TTC549 (cell line): Measurements from ENCODE around the gene SSBP3.

ENCODE experiments used
- FAIRE-seq: peaks from 2 replicates; lab custom pipeline; 2012; peaks lifted over from hg19 to GRCh38; lab: Jason Lieb, UNC

The SSBP3 gene

DNA sequence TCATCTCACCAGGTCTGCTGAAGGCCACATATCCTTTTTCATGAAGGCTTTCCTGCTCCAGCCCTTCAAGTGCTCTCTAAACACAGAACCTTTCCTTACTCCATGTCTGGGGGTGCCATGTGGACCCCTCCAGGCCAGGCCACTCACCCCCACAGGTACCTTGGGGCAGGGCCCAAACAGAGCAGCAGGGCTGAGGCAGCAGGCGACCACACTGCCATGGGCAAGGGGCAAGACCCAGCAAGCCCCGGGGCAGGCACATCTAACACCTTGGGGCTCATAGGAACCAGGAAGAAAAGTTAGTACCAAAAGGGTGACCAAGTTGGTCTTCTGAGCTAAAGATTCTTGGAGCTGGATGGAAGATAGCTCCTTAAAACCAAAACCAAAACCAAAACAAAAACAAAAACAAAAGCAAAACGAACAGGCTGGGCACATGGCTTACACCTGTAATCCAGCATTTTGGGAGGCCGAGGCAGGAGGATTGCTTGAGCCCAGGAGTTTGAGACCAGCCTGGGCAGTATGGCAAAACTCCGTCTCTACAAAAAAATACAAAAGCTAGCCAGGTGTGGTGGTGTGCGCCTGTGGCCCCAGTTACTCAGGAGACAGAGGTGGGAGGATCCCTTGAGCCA is 142.5 kb downstream of the SSBP3 start:
- no peak for FAIRE-seq

DNA sequence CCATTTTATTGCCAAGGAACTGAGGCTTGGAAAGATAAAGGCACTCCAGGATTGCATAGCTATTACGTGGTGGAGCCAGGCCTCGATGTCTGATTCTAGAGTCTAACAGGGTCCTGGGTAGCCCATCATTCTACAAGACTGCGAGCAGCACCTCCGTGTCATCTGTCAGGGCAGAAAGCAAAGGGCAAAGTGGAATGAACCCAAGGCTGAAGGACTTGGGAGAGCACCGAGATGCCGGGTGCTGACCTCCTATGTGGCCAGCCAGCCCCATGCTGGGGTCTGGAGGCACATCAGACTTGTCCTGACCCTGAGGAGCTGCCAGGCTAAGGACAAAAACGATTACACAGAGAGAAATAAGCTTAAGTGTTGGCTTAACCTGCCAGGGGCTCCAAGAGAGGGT is 143.9 kb downstream of the SSBP3 start:
- FAIRE-seq: no peak

DNA sequence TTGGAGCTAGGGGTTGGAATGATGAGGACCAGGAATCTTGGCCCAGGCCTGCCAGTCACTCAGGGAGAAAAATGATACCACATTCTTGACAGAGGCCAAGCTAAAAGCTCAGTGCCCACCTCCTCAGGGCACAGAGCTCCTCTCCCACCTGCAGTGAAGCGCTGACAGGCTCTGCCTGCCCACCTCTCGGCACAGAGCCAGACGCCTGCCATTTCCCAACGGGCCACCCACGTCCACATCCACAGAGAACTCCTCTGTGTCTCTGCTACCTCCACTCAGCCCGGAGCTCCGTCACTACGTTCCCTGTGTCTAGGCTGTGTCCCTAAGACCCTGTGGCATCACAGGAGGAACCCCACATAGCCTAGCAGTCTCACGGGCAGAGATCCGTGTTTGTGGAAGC is 145.4 kb downstream of the SSBP3 start:
- FAIRE-seq: no peak

DNA sequence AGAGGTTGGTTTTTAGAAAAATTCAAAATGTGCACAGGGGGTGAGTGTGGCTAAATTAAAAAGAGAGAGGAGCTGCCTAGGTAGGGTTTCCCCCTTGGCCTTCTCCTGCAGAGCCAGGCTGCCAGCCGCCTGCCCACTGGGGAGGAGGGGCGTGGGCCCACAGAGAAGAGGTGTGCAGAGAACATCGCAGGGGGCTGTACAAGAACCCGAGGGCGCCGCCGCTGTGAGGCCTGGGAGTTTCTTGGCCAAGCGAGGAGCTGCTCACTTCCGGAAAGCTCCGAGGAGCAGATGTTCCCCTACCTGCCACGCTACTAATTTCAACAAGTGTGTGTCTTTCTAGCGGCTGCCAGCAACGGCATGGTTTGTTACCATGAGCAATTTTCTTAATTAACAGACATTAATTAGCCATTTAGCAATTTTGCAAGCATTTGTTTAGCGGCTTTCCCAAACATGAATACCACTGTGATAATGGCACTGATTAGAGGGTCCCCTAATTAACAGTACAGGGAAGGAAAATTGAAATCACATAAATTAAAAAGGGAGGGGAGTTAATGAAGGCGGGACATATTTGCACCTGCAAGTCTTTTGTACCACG is 146.6 kb downstream of the SSBP3 start:
- no peak for FAIRE-seq

DNA sequence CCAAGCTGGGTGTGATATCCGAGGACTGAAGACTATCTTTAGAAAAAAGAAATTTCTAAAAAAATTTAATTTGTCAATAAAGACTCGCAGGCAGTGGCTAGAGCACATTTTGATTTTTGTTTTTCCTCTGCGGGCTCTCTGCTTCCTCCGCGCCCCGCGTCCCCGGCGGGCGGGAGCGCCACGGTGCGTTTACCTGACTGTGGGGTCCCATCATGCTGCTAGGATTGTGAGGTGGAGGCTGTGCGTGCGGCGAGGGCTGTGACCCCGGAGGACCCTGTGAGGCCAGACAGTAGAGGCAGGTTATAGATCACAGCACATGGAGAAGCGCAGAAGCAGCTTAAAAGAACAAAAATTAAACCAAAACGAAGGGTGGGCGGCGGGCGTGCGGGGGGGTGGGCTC is 148.3 kb downstream of the SSBP3 start:
- FAIRE-seq: no peak

DNA sequence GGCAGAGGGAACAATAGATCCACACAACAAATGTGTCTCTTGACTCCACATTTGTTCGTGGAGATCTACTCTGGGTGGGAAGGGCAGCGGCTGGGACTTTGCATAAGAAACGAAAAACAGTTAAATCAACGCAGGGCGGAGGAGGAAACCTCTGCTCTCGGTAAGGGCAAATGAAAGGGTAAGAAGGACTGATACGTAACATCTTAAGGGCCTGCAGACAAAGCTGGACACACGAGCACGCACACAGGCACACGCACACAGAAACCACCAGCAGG is 148.9 kb downstream of the SSBP3 start:
- no peak for FAIRE-seq

DNA sequence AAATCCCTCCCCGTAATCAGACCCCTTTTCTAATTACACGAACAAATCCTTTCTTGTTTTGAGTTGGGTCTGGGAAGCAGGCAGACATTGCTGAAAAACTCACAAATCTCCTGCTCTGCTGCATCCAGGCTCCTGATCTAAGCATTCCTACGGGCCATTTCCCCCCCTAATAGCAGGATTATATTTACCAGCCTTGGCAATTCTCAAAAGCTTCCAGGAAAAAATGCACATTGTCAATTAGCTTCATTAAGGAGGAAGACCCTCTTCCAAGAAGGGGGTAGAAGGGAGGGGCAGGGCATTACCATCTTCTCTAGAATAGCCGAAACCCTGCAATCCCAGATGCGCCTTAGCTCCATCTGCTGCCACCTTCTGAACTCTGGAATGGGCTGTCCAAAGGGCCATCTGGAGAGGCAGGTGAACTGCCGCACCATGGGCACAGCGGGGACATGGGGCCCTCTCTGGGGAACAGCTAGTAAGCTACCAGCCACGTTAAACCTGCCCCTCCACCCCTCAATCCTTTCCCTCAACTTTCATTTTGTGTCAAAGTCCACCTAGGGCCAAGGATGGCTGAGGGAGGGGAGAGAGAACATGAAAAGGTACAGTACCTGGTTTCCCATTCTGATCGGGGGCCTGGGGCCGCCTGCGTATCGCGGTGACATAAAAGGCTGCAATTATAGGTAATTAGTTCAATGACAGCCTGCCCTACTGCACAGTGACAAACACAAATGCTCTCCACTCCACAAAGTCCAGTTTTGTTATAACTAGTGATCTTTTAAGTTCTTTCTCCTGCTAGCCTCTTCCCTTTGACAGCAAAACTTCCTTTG is 149.5 kb downstream of the SSBP3 start:
- no peak for FAIRE-seq

DNA sequence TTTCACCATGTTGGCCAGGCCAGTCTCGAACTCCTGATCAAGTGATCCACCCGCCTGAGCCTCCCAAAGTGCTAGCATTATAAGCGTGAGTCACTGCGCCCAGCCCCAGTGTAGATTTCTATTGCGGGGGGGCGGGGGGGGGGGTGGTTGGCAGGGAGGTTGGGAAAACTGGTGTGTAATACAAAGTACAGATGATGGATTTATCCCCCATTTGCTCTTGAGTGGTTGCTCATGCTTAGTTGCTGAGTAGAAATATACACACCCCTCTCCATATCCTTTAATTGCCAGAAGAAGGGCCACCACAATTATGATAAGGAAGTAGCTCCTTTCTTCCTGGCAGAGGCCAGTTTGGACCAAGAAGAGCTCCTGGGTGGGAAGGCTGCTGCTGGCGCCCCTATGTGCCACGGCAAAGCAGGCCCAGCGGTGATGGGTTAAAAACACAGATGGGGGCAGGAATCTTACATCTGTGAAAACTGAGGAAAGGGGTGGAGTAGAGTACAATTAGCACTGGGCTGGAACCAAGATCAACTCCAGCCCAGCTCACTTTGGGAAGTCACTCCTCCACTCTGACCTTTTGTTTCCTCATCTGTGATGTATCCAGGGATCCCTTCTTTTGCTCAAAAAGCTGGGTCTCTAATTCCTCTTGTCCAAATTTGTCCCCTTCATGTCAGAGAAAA is 151.0 kb downstream of the SSBP3 start:
- no peak for FAIRE-seq

DNA sequence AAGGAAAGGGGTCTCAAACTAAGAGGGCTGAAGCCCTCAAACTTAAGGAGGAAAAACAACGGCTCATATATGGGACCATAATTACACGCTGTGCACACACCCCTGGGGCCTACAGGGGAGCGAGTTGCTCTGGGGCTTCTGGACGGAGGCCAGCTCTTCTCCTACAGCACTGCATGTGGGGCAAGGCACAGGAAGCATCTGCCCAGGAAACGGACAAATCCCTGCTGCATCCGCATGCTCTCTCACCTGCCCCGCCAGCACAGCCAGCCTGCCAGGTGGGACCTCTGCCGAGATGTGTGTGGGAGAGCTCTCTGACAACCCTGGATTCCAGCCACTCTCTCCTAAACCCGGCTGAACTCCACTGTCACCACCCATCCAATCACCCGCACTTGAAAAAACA is 152.1 kb downstream of the SSBP3 start:
- FAIRE-seq: no peak

DNA sequence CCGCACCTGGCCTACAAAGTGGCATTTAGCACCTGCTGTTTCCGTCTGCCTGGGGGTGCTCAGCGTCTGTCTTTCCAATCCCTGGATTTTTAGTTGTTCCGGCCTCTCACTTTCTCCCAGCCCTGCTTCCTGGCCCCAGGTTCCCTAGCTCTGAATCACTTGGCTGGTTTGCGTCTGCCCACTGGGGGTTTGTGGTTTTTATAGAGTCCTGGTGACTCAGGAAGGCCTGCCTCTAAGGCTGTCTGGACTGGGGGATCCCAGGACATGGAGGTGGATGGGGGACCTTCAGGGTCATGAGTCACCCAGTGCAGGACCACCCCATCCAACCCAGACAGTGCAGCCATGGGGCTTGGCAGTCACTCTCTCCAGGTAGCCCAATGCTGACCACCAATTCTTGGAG is 152.7 kb downstream of the SSBP3 start:
- no peak for FAIRE-seq

DNA sequence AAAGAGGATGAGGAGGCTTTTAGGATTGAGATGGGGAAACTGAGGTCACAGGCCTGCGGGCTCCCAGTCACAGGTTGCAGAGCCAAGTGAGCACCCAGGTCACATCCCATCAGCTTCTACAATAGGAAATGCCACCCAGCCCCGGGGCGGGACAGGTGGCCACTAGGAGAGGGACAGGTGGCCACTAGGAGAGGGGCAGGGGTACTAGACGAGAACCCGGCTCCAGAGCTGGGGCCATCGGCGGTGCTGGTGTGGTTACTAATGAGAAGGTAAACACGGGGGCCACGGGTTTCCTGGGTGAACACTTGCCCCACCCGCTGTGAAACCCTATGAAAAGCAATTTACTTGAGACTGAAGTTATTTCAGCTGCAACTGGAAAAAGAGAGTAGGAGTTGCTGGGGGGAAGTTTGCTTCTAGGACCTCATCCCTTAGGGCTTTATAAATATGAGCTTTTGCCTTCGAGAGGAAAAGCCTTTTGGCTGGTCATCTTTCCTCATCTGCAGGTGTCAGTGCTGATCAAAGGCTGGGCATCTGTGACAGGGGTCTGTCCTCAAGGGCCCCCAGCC is 153.7 kb downstream of the SSBP3 start:
- no peak for FAIRE-seq

DNA sequence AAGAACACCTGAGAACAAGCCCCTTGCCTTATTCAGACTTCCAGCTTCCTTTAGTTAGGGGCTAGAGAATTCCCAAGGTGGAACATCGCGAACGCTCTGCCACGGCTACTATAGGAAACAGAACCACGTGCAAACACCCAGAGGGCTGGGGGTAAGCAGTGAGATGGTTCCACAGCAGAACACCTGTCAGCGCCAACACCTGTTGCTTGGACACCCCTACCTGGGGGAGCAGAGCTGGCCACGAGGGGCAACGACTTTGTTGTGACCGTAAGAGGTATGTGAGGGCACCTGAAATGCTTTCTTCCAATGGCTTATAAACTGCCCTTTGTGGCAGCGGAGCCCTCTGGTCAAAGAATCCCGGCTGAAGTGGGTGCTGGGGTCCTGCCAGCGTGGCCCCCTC is 155.5 kb downstream of the SSBP3 start:
- no peak for FAIRE-seq

DNA sequence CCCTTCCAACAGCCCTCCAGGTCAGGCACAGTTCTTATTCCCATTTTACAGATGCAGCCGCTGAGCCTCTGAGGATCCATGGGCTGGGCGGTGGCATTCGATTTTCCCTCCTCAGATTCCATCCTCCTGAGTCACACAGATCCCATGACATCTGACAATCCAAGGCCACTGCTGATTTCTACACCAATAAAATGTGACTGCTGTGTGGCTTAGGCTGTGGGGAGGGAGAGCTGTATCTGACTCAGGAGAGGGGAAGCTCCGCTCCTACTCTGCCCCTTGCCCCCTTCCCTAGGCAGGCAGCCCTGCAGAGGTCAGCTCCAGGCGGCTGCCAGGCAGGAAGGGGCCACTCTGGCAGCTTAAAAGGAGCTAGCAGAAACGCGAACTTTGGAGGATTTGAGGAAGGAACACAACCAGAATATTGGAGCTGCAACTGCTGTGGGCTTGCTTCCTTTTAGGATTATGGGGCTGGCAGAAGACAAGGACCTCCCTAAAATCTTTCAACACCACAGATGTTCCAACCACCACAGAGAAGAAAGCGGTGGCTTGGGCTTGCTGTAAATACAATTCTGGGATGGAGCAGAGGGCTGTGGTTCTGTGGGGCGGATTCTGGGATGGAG is 156.3 kb downstream of the SSBP3 start:
- FAIRE-seq: no peak

DNA sequence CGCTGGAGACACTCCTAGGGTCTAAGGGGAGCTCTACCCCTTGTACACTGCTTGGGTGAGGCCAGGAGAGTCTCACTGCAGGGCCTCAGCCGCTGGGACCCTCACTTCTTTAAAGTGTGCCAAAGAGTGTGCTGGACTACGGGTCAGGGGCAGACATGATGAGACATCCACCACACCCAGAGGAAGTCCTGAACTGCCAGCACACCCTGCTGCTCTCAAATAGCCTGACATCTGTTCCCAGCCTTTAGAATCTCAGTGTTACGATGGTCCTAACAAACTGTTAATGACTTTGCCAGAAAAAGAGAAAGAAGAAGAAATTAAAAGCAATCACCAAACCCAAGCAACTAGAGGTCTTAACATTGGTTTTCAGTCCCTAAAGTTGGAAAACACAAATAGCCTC is 157.2 kb downstream of the SSBP3 start:
- FAIRE-seq: no peak

DNA sequence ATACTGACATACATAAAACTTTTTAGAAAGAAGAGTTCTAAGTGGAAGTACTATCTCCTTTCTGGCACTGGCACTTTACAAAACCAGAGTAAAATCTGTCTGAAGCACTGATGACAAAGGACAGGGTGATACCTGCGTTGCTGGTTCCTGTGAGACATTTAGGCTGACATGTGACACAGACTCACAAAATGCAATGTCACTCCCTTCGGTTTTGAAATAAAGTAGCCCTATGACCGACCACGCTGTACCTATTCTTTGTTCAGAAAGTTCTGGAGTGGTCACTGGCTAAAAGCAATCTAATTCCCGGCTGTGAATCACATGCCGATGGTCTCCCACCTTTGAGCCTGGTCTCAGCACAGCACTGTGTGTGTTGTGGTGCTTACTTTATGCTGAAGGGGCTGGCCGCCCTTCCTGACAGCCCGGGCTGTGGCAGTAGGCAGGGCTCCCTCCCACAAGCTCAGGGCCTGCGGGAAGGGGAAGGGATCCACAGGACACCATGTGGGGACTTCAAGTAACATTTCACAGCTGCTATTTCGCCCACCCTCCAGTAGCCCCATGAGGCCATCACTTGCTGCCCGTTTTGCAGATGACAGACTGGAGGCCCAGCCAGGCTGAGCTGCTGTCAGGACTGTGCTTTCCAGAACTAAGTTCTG is 158.2 kb downstream of the SSBP3 start:
- no peak for FAIRE-seq

DNA sequence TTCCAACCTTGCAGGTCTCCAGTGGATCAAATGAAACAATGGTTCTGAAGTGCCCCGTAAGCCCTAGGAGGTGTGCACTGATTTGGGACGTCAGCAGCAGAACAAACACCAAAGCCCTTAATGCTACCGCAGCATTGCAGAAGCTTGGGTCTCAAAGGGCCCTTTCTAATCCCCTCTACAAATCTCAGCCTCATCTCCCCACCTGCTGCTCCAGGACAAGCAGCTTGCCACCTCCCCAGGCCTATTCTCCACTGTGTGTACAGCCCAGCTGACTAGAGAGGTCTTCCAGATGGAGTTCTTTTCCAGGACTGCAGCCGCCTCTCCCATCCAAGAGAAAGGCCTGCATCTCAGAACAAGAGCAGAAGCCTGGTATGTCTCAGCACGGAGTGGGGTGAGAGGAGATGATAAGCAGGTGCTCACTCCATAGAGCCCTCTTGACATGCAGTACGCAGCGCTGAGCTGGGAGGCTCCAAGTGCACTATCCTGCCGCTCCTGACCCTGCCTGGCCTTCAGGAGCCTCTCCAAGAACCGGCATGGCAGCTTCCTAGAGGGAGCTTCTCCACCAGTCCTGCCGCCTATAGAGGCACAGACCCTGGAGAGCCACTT is 160.0 kb downstream of the SSBP3 start:
- no peak for FAIRE-seq

DNA sequence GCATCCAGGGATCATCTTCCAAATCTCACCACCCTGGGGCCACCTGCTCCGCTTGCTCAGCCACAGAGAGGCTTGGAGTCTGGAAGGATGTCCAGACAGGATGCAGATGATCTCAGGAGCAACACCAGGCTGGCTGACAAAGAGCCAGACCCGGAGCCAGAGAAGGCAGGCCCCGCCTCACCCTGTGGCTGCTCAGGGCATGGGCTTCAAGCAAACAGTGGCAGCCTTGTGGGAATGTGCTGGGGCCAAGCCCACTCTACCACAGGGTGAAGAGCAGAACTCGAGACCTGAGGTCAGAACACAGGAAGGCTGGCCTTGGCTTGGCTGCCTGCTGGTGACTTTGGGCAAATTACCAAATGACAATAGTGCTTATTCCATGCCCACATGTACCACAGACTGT is 160.7 kb downstream of the SSBP3 start:
- FAIRE-seq: no peak

DNA sequence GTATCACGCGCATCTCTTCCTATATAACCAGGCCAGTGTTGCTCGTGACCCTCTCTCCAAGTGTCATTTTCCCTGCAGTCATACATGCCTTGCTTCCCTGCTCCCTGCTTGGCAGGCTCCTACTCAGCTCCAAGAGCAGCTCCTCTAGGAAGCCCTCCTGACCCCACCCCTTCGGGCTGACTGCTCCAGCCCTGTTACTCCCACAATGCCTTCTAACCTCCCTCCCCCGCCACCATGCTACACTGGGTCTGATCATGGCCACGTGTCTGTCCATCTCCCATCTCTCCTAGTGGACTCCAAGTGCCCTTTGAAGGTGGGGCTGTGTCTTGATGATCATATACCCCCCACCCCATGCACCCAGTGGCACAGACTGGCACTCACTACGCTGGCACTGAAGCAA is 161.5 kb downstream of the SSBP3 start:
- no peak for FAIRE-seq

DNA sequence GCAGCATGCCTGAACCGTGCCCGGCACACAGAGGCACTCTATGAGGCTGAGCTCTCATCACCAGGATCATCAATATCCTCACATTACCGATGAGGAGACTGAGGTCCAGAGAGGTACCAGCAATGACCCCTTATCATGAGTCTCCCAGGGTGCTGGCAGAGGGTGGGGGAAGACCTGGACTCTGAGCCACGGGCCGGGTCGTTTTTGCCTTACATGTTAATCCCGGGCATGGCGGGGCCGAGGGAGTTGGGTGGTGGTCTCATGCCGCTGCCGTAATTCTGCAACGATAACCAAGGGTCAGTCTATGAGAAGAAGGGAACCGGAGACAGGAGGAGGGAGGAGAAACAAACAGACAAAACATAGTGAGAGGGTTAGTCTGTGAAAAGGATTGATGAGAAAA is 163.2 kb downstream of the SSBP3 start:
- FAIRE-seq: no peak

DNA sequence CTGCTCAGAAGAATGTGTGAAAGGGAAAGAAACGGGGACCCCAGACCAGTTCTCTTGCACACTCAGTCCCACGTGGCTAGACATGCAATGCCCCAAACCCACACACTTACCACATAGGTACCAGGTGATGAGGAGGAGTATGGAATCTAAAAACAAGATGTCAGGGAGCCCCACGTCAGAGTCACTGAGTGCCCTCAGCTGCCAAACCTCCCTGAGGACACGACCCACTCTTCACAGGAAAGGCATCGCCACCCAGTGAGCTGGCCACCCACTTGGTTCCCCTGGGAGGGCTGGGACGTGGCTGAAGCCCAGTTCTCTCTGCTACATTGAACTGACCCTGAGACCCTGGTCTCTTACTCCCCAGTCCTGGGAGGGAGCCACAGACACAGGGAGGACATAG is 164.8 kb downstream of the SSBP3 start:
- no peak for FAIRE-seq

DNA sequence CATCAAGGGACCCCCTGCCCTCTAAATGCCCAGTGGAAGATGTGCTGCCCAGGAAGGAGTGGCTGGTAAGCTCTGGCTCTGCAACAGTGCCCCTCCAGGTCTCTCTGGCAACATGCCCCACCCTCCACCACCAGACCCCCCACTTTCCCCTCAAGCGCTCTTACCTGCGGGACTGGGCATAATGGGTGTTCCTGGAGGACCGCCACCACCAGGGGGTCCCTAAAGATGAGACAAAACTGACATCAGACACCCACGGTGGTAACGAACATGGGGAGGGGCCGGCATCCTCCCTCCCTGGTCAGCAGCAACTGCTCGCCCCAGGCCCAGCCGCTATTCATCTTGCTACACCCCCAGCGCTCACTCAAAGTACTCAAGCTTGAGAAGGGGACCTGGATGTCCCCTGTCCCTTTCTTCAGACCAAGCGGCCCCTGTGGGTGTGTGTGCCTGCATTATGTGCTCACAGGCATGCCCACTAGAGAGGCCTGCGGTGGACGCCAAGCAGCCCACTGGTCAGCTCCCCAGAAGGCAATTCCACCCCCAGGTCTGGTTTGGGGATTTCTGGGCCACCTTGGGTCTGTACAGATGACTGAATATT is 165.4 kb downstream of the SSBP3 start:
- FAIRE-seq: no peak
